Testis (tissue), 3 donors: ENCODE measurements around the gene TPP1. TPM values are rescaled to one million over a fixed set of nuclear protein-coding genes. Genes with fewer than 3 reads are reported as not detected.

Experiments used
- DNase-seq: peaks from one replicate; pipeline ENCODE4 v3.0.0-alpha.2; 2019
- H3K27ac ChIP-seq, 2 donors: fragments of 200-600 bp; sonication (generic); one replicate each; pipeline ENCODE4 v1.5.1; 2019
- H3K27me3 ChIP-seq: fragments of 200-600 bp; sonication (generic); one replicate; pipeline ENCODE4 v1.5.1; 2019
- H3K36me3 ChIP-seq: fragments of 200-600 bp; sonication (generic); one replicate; pipeline ENCODE4 v1.5.1; 2017; ENCODE audit warnings: low read depth; ENCODE audit errors: missing control alignments
- H3K4me1 ChIP-seq: fragments of 200-600 bp; sonication (generic); one replicate; pipeline ENCODE4 v1.5.1; 2019
- H3K4me3 ChIP-seq, 2 donors: fragments of 200-600 bp; sonication (generic); one replicate each; pipeline ENCODE4 v1.5.1; 2017 to 2019
- H3K9me3 ChIP-seq: fragments of 200-600 bp; sonication (generic); one replicate; pipeline ENCODE4 v1.5.1; 2017
- POLR2A ChIP-seq: fragments of 450-650 bp; IDR thresholded peaks from one replicate; pipeline ENCODE4 v1.6.1; 2017; ENCODE audit warnings: antibody characterized with exemption, mild to moderate bottlenecking, moderate library complexity
- WGBS, 2 donors: methylation state at CpG; one replicate each; pipeline ENCODE4 v1.1.5; 2018; 5-methylcytosine and 5-hydroxymethylcytosine counted together
- intact Hi-C: fragments of 100-400 bp; cut with DNase I; formaldehyde crosslinking; loops from one replicate; pipeline ENCODE4 v1.15.1; 2023; ENCODE audit warnings: low total_unique reads
- polyA plus RNA-seq: library from polyadenylated mRNA; stranded (reverse); fragments of 350-450 nt; fragmentation: Illumina TruSeq; extraction: RNeasy Lipid Tissue Mini Kit (QIAGEN cat#74804); gene quantifications from one replicate; pipeline ENCODE4 v1.2.3, GENCODE V29; 2014; ENCODE audit warnings: low read depth, low replicate concordance; ENCODE audit not compliant: insufficient read depth
- total RNA-seq, 2 donors: library from RNA; depleted of rRNA; stranded (reverse); fragments of >200 nt; gene quantifications; one replicate each; pipeline ENCODE4 v1.2.3, GENCODE V29; 2016
- TF ChIP-seq, protein P1 (sequence below), 3 experiments: fragments of 450-650 bp in 2 of 3; fragments of 200-600 bp in 1 of 3; sonication (generic) in 1 of 3; IDR thresholded peaks; one replicate each; pipeline ENCODE4 v1.5.1; 2016 to 2019; ENCODE audit warnings: antibody characterized with exemption in 3 of 3, mild to moderate bottlenecking in 2 of 3, moderate library complexity in 1 of 3

TPP1 gene
- total and polyA plus RNA-seq, 3 donors from 2014 or later, result 60.9 to 151 (median 134) TPM

DNA sequence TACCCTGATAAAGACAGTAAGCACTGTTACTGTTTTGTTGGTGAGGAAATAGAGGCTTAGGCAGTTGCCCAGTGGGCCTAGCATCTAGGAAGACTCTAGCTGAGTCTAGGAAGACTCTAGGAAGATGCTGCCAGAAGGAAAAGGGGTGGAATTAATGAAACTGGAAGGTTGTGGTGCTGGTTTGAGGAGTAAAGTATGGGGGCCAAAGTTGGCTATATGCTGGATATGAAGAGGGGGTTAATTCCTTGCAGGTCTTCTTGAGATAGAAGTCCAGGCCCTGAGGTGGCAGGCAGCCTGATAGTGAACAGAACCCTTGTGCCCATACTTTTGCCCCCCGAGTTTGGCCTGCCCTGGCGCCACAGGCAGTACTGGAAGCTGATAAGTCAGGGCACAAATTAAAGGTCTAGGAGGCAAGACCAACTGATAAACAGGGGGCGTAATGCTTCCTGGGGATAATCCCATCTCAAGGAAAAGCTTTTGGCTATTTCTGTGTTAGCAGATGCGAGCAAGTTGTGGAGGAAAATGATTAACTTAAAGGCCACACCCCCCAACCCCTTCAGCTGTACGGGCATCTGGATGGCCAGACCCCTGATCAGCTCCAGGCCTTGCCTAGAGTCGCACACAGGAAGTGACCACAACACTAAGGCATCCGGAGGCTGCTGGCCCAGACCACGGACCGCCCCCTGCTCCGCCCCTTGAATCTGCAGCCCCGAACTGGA is 12.6 kb downstream of the TPP1 start:
- H3K4me1 ChIP-seq, result peaks cover 41% of the 10 kb centered on the region
- DNase-seq, result peak; percentile 95
- intact Hi-C loops, result no loop called here
- 30% methylated on average over 11 of the region's 11 CpGs for WGBS, 2 donors
- H3K36me3 ChIP-seq, result no peaks in the 10 kb centered on the region
- no peaks in the 10 kb centered on the region for H3K9me3 ChIP-seq
- TF ChIP-seq POLR2A, result peak; percentile 70
- TF ChIP-seq, protein P1, sequence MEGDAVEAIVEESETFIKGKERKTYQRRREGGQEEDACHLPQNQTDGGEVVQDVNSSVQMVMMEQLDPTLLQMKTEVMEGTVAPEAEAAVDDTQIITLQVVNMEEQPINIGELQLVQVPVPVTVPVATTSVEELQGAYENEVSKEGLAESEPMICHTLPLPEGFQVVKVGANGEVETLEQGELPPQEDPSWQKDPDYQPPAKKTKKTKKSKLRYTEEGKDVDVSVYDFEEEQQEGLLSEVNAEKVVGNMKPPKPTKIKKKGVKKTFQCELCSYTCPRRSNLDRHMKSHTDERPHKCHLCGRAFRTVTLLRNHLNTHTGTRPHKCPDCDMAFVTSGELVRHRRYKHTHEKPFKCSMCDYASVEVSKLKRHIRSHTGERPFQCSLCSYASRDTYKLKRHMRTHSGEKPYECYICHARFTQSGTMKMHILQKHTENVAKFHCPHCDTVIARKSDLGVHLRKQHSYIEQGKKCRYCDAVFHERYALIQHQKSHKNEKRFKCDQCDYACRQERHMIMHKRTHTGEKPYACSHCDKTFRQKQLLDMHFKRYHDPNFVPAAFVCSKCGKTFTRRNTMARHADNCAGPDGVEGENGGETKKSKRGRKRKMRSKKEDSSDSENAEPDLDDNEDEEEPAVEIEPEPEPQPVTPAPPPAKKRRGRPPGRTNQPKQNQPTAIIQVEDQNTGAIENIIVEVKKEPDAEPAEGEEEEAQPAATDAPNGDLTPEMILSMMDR (IDR thresholded peaks at IDR 0.05), result no peak
- H3K27me3 ChIP-seq, result no peaks in the 10 kb centered on the region
- H3K4me3 ChIP-seq, result no peak overlapping the region
- peak overlapping the region; percentile 85 to 90 for H3K27ac ChIP-seq

DNA sequence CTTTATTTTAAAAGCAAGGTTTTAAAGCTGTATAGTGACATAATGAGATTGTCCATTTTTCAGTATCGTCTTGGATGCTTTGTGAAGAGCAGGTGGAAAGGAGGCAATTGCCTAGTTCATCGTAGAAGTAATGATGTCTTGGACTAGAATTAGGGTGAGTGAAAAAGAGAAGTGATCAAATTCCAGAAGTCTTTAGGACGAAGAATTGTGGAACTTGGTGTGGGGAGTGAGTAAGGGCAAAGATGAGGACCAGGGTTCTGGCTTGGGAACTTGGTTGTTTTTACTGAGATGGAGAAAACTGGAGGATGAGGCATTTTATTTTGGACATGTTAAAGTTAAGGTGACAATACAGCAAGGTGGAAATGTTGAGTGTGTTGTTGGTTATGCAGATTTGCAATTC is 14.4 kb downstream of the TPP1 start:
- Histone ChIP-seq H3K9me3 (no peaks in the 10 kb centered on the region), H3K36me3 (no peaks in the 10 kb centered on the region), H3K27me3 (no peaks in the 10 kb centered on the region), H3K27ac (peak overlapping the region; percentile 90), H3K4me1 (peaks cover 41% of the 10 kb centered on the region), H3K4me3 (peak overlapping the region; percentile 95)
- WGBS, 2 donors, result 8 to 13% methylated on average over 3 of the region's 3 CpGs
- DNase-seq, result no peak
- intact Hi-C loops, result no loop called here
- TF ChIP-seq, protein P1 (IDR thresholded peaks at IDR 0.05), result no peak
- TF ChIP-seq POLR2A, result no peak

DNA sequence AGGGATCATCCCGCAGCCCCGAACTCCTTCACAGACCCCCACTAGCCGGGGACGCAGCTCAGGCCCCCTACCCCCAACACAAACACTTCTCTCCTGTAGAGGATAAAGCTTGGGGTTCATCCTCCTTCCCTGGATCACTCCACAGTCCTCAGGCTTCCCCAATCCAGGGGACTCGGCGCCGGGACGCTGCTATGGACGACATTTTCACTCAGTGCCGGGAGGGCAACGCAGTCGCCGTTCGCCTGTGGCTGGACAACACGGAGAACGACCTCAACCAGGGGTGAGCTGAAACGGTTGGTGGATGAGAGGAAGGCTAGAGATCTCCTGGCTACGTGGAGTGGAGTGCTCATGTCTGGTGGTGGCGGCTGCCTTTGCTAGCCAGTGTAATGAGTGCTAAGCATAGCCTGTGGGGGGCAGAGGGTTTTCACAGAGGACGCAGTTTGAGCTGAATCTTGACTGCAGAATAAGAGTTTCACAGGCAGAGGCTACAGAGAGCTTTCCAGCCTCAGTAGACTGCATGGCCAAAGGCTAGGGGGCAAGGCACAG is 15.1 kb downstream of the TPP1 start:
- Histone ChIP-seq H3K27ac (peak overlapping the region; percentile 90), H3K9me3 (no peaks in the 10 kb centered on the region), H3K4me1 (peaks cover 41% of the 10 kb centered on the region), H3K27me3 (no peaks in the 10 kb centered on the region), H3K4me3 (peak overlapping the region; percentile 95), H3K36me3 (no peaks in the 10 kb centered on the region)
- TF ChIP-seq, protein P1 (IDR thresholded peaks at IDR 0.05), result no peak
- TF ChIP-seq POLR2A, result no peak
- WGBS, 2 donors, result 1% methylated on average over 17 to 20 of the region's 20 CpGs
- intact Hi-C loops, result no loop called here
- DNase-seq, result peak; percentile 72

DNA sequence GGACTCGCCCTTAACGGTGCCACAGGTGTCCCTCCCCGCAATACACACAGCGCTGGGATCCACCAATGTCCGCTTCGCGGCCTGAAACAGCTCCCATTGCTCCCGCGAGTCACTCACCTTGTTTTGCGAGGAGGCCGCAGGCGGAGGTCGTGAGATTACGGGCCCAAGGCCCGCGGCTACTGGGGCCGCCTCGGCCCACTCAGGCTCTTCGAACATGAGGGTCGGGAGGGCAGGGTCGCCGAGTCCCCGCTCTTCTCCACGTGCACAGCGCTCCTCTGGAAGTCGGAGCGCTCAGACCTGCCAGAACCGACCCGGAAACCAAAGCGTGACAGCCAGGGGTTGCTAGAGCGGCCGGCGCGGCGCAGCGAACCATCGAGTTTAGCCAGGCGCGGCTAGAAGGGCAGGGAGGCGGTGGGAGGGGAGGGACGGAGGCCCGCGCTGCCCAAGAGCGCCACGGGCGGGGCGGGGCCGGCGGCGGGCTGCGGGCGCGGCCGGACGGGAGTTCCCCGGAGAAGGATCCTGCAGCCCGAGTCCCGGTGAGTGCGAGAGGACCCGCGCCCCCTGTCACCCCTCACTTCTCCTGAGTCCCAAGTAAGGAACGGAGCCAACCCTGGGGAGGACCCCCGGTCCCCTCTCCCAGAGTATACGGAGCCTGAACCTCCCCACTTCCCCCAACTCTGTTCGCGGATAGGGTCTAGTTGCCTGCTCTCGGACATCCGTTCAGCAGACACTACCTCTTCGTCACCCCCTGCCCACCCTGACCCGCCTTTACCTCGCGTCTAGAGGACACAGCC is 15.7 kb downstream of the TPP1 start, which contains the start of the genes ILK and RRP8:
Gene ILK (plus strand): TSS at position 488 of the 794 bp plus-strand sequence. CDS start 498 bp downstream, outside the sequence.
Gene RRP8 (minus strand): TSS at position 330 of the 794 bp plus-strand sequence. CDS start 114 bp downstream, at position 216.
- peaks cover 41% of the 10 kb centered on the region for H3K4me1 ChIP-seq
- peak; percentile 41 for TF ChIP-seq POLR2A
- TF ChIP-seq, protein P1 (IDR thresholded peaks at IDR 0.05), result peak in 1 of 3 experiments; percentile 38

More for the DNA sequence above, 15.7 kb downstream of the TPP1 start, which contains the start of the genes ILK and RRP8:
- 1% methylated on average over 34 to 66 of the region's 72 CpGs for WGBS, 2 donors
- Histone ChIP-seq H3K9me3 (no peaks in the 10 kb centered on the region), H3K4me3 (peak within 1 kb of the TSS; percentile 95), H3K27me3 (no peaks in the 10 kb centered on the region), H3K27ac (peak within 1 kb of the TSS; percentile 90), H3K36me3 (no peaks in the 10 kb centered on the region)
- intact Hi-C loops, result no loop called here
- DNase-seq, result peak; percentile 94
